ENCODE data around the gene LAMTOR1. TPM values are rescaled to one million over a fixed set of nuclear protein-coding genes. Genes with fewer than 3 reads are reported as not detected.

LAMTOR1 gene
- total RNA-seq, 1 experiment from 2014 or later = 96.3 TPM

GRCh38 chr11:72112143-72112977 is 9.3 kb upstream of the LAMTOR1 start, which contains the start of gene ANAPC15:
TSS of gene ANAPC15 (minus strand) at chr11:72112695. CDS start at chr11:72111276, 1,419 bp downstream.
- Histone ChIP-seq H3K9me3 (ENCODE audit: control insufficient read depth, low read depth, low read length) (no peaks in the 10 kb centered on the region), H3K14ac (ENCODE audit: insufficient read depth, low read length) (peak within 1 kb of the TSS; percentile 99), H3K79me1 (ENCODE audit: insufficient read depth, low read depth, low read length, poor library complexity, severe bottlenecking) (no peaks in the 10 kb centered on the region), H3K9ac (ENCODE audit: extremely low read depth, insufficient read length, low read length) (peak within 1 kb of the TSS; percentile 97), H2AFZ (ENCODE audit: low read length) (no peak within 1 kb of the TSS), H3K23ac (ENCODE audit: insufficient read length, low read depth, low read length) (no peak within 1 kb of the TSS), H3K4me1 (ENCODE audit: insufficient read depth, low read length) (no peaks in the 10 kb centered on the region), H2BK120ac (ENCODE audit: low read depth, low read length, poor library complexity, severe bottlenecking) (peak within 1 kb of the TSS; percentile 98), H3K18ac (ENCODE audit: insufficient read length, low read depth, low read length) (peak within 1 kb of the TSS; percentile 99), H2AK5ac (ENCODE audit: insufficient read length, low read length) (no peak within 1 kb of the TSS), H2BK20ac (ENCODE audit: low read depth, low read length, poor library complexity, severe bottlenecking) (no peak within 1 kb of the TSS), H4K20me1 (ENCODE audit: control insufficient read depth, insufficient read depth, insufficient read length) (no peaks in the 10 kb centered on the region), H2BK15ac (ENCODE audit: low read depth, low read length) (no peak within 1 kb of the TSS), H3K4me2 (ENCODE audit: insufficient read depth, insufficient read length, low read length) (peak within 1 kb of the TSS; percentile 77), H3K27ac (ENCODE audit: insufficient read length, low read depth, low read length) (peak within 1 kb of the TSS; percentile 82), H4K91ac (ENCODE audit: insufficient read length, low read depth, low read length) (no peak within 1 kb of the TSS), H4K8ac (replicated peaks; ENCODE audit: insufficient read length, low read depth, low read length) (no peak within 1 kb of the TSS), H3T11ph (ENCODE audit: low read length) (peak within 1 kb of the TSS; percentile 96), H3K27me3 (ENCODE audit: insufficient read depth, low read length) (no peaks in the 10 kb centered on the region; the same call in 1 of the 2 replicates), H3K23me2 (ENCODE audit: insufficient read length, low read depth, low read length, poor library complexity, severe bottlenecking) (peaks cover 10% of the 10 kb centered on the region), H3K4ac (ENCODE audit: low read depth, low read length) (no peak within 1 kb of the TSS; the same call in 1 of the 2 replicates), H4K5ac (ENCODE audit: insufficient read length, low read depth, low read length) (peak within 1 kb of the TSS; percentile 76), H3K79me2 (ENCODE audit: insufficient read depth, low read length) (no peaks in the 10 kb centered on the region), H2BK5ac (ENCODE audit: insufficient read length, low read length) (peak within 1 kb of the TSS; percentile 66), H2BK12ac (ENCODE audit: insufficient read length, low read depth, low read length) (peak within 1 kb of the TSS; percentile 35), H3K56ac (ENCODE audit: insufficient read length, low read depth, low read length) (peak within 1 kb of the TSS; percentile 29)
- peak within 1 kb of the TSS; percentile 100 for H3K27ac Mint-ChIP-seq
- H3K9me3 Mint-ChIP-seq = no peaks in the 10 kb centered on the region
- H3K27me3 Mint-ChIP-seq (ENCODE audit: low read depth) = peaks cover 31% of the 10 kb centered on the region
- WGBS (ENCODE audit: extremely low coverage, insufficient read length, low lambda C conversion rate) = no CpG with 5 or more reads among the region's 49 CpGs
- DNase-seq = peak; percentile 99
- no peak for TF ChIP-seq CTCF (conservative IDR thresholded peaks at IDR 0.05)
- H3K4me1 Mint-ChIP-seq = peaks cover 13% of the 10 kb centered on the region in 2 experiments
- peaks cover 1 to 25% (median 11%) of the 10 kb centered on the region in 3 experiments; a peak in 5 of 7 replicates for H3K36me3 Mint-ChIP-seq (ENCODE audit: insufficient read depth in 1 of 3, low read depth in 3 of 3)
- peak within 1 kb of the TSS; percentile 89 to 91 for H3K4me3 Mint-ChIP-seq

Data from H9 (cell line).